Measurements from ENCODE around the gene MTF1. TPM values are rescaled to one million over a fixed set of nuclear protein-coding genes. Genes with fewer than 3 reads are reported as not detected.

MTF1 gene
- total RNA-seq, 1 donor from 2014 or later: 5.2 TPM

DNA sequence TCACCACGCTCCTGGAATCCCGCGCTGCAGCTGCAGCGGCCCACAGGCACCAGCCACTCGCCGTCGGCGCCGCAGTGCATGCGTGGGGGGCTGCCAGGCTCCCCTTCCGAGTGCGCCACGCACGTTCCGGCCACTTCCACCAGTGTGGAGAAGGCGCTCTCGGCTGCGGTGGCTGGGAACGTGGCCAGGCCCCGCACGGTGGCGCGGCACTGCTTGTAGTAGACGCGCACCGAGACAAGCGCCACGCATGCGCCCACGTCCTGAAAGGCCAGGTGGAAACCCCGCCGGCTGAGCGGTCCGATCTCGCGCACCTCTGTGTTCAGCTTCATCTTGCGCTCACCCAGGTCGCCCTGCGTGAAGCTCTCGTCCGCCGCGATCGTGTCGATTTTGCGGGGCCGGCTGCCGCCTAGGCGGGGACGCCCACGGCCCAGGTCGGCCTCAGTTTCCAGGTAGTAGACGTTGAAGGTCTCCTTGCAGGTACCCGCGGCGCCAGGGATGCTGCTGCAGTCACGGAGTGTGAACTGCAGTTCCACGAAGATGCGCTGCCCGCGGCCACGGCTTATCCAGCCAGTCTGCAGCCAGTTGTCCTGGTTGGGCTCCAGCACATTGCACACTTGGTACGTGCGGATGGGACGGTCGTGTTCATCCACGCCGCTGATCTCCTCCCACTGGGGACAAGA, 97.8 kb downstream of the MTF1 start:
- DNase-seq (ENCODE audit: low read depth): no peak
- Histone ChIP-seq H3K4me3 (ENCODE audit: low read depth, low read length) (no peak overlapping the region), H3K36me3 (ENCODE audit: control insufficient read depth, insufficient read depth, low read length) (no peaks in the 10 kb centered on the region), H3K27me3 (ENCODE audit: control insufficient read depth, insufficient read depth, low read length) (peaks cover 55% of the 10 kb centered on the region)
- TF ChIP-seq, protein P1, sequence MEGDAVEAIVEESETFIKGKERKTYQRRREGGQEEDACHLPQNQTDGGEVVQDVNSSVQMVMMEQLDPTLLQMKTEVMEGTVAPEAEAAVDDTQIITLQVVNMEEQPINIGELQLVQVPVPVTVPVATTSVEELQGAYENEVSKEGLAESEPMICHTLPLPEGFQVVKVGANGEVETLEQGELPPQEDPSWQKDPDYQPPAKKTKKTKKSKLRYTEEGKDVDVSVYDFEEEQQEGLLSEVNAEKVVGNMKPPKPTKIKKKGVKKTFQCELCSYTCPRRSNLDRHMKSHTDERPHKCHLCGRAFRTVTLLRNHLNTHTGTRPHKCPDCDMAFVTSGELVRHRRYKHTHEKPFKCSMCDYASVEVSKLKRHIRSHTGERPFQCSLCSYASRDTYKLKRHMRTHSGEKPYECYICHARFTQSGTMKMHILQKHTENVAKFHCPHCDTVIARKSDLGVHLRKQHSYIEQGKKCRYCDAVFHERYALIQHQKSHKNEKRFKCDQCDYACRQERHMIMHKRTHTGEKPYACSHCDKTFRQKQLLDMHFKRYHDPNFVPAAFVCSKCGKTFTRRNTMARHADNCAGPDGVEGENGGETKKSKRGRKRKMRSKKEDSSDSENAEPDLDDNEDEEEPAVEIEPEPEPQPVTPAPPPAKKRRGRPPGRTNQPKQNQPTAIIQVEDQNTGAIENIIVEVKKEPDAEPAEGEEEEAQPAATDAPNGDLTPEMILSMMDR (IDR thresholded peaks at IDR 0.05; ENCODE audit: insufficient read depth, low read length, poor library complexity, severe bottlenecking): no peak

Other genes starting within 250 kb of the MTF1 start
- gene RSPO1, start 224.7 kb downstream of the MTF1 start, total RNA-seq: 0.08 and 0.14 TPM in 2 replicates
- gene CDCA8, start 167.1 kb downstream of the MTF1 start, total RNA-seq: 3.1 and 4.0 TPM in 2 replicates
- 0.13 and 0.55 TPM in 2 replicates for gene EPHA10, start 94.5 kb downstream of the MTF1 start, total RNA-seq
- 6.4 and 8.7 TPM in 2 replicates for gene MANEAL, start 65.7 kb downstream of the MTF1 start, total RNA-seq
- 112 and 118 TPM in 2 replicates for gene C1orf122, start 51.8 kb downstream of the MTF1 start, total RNA-seq
- 48.7 and 54.7 TPM in 2 replicates for gene YRDC, start 51.4 kb downstream of the MTF1 start, total RNA-seq
- 18.9 and 19.6 TPM in 2 replicates for gene INPP5B, start 87.5 kb upstream of the MTF1 start, total RNA-seq
- 50.7 and 79.6 TPM in 2 replicates for gene SF3A3, start 130.4 kb upstream of the MTF1 start, total RNA-seq
- 40.8 and 48.0 TPM in 2 replicates for gene FHL3, start 145.9 kb upstream of the MTF1 start, total RNA-seq
- gene UTP11, start 153.1 kb upstream of the MTF1 start, total RNA-seq: 42.8 and 62.3 TPM in 2 replicates
- gene POU3F1, start 187.2 kb upstream of the MTF1 start, total RNA-seq: 0.08 TPM in 1 of 2 replicates, not detected in the other

All from kidney epithelial cell (primary cell).